Aorta (tissue), 5 donors: ENCODE data around the gene REC114. TPM values are rescaled to one million over a fixed set of nuclear protein-coding genes. Genes with fewer than 3 reads are reported as not detected.
"Not testable (repeated sequence)": the region's sequence is repeated elsewhere in the genome, so short reads cannot be mapped to it uniquely, and the experiment has no call there.

Experiments
- ATAC-seq: fragments of 200-7000 bp; cut with Tn5 transposase; one replicate; pipeline ENCODE4 v1.9.1; 2022; ENCODE audit warnings: moderate library complexity; ENCODE audit not compliant: low FRiP score
- DNase-seq, 2 donors: peaks; one replicate each; pipeline ENCODE4 v3.0.0-alpha.2; 2020
- H3K27ac ChIP-seq, 2 donors: one replicate each; pipeline ENCODE4 v1.5.1; 2013; ENCODE audit warnings: low read length in 2 of 2, mild to moderate bottlenecking in 2 of 2, moderate library complexity in 2 of 2, control low read depth in 1 of 2, inconsistent platforms in 1 of 2, low read depth in 1 of 2
- H3K27me3 ChIP-seq, 2 donors: one replicate each; pipeline ENCODE4 v1.6.1; 2013; ENCODE audit warnings: control low read depth in 1 of 2, low read length in 1 of 2, mild to moderate bottlenecking in 1 of 2, moderate library complexity in 1 of 2; ENCODE audit not compliant: insufficient read depth in 2 of 2, control insufficient read depth in 1 of 2
- H3K36me3 ChIP-seq, 2 donors: one replicate each; pipeline ENCODE4 v1.6.1; 2013; ENCODE audit warnings: control low read depth in 1 of 2, low read length in 1 of 2, mild to moderate bottlenecking in 1 of 2; ENCODE audit not compliant: insufficient read depth in 2 of 2, control insufficient read depth in 1 of 2
- H3K4me1 ChIP-seq, 2 donors: one replicate each; pipeline ENCODE4 v1.6.1; 2013; ENCODE audit warnings: low read length in 2 of 2, control low read depth in 1 of 2, mild to moderate bottlenecking in 1 of 2, moderate library complexity in 1 of 2; ENCODE audit not compliant: insufficient read depth in 2 of 2, control insufficient read depth in 1 of 2
- H3K4me3 ChIP-seq, 2 donors: one replicate each; pipeline ENCODE4 v1.5.1; 2013; ENCODE audit warnings: low read length in 2 of 2, control low read depth in 1 of 2, mild to moderate bottlenecking in 1 of 2
- H3K9me3 ChIP-seq: one replicate; pipeline ENCODE4 v1.6.1; 2013; ENCODE audit warnings: mild to moderate bottlenecking, low read length; ENCODE audit not compliant: control insufficient read depth
- WGBS, 2 donors: extraction: QIAGEN DNeasy Blood & Tissue Kit; methylation state at CpG; one replicate each; pipeline ENCODE4 v1.1.7; 2013; 5-methylcytosine and 5-hydroxymethylcytosine counted together
- intact Hi-C, 2 donors: fragments of 100-400 bp; cut with DNase I; formaldehyde crosslinking; loops; one replicate each; pipeline versions ENCODE4 v1.14.2 to v1.15.0; 2022
- polyA plus RNA-seq, 2 donors: library from polyadenylated mRNA; stranded (reverse); fragments of 200-250 nt; gene quantifications; one replicate each; pipeline ENCODE4 v1.2.3, GENCODE V29; 2013
- total RNA-seq, 2 donors: library from RNA; stranded (reverse); fragmentation: NEBNext Ultra II Directional; extraction: Animal tissue kit (Norgen Biotek cat#: 25700); gene quantifications; one replicate each; pipeline ENCODE4 v1.2.1, GENCODE V29; 2021
- donor health status: healthy with polysubstance abuse.
- donor health status: Bipolar disorder and iron deficiency.
- donor health status: DM: no; HTN: no; CAD: no.
- donor health status: DM: no; HTN: no; CAD: no.
- donor health status: DM: yes; HTN: yes; CAD: no.

The REC114 gene
- total and polyA plus RNA-seq, 4 donors: not detected

DNA sequence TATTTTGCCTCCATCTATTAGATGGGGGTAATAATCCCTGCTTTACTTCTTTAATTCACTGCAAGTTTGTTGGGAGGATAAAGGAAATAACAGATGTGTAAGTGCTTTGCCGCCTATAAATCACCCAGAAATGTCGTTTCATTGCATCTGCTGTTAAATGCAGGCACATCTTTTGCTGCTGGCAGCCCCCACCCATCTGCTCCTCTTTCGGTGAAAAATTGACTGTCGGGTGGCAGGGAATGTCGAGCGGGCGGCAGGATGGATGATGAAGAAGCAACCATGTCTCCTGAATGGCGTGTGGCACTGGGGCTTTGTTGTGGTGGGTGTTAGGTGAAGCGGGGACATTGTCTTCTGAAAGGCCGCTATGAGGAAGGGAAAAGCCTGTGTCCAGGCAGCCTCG, 543 bp upstream of the REC114 start:
- Histone ChIP-seq H3K4me3 (no peak overlapping the region), H3K9me3 (peaks cover 3% of the 10 kb centered on the region), H3K27ac (no peak overlapping the region), H3K4me1 (no peaks in the 10 kb centered on the region), H3K36me3 (no peaks in the 10 kb centered on the region), H3K27me3 (no peaks in the 10 kb centered on the region)
- WGBS, 2 donors: 80 to 90% methylated on average over 11 of the region's 11 CpGs
- no peak for DNase-seq
- no peak for ATAC-seq
- intact Hi-C loops: no loop called here

DNA sequence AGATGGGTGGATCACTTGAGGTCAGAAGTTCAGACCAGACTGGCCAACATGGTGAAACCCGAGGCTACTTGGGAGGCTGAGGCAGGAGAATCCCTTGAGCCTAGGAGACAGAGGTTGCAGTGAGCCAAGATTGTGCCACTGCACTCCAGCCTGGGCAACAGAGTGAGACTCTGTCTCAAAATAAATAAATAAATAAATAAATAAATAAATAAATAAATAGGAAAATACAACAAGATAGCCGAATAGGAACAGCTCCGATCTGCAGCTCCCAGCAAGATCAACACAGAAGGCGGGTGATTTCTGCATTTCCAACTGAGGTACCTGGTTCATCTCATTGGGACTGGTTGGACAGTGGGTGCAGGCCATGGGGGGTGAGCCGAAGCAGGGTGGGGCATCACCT, 4.5 kb downstream of the REC114 start:
- WGBS, 2 donors: 91 to 92% methylated on average over 5 of the region's 5 CpGs
- H3K27ac ChIP-seq, ATAC-seq, H3K4me3 ChIP-seq, H3K27me3 ChIP-seq, intact Hi-C loops, H3K9me3 ChIP-seq, H3K36me3 ChIP-seq, DNase-seq, H3K4me1 ChIP-seq: not testable (repeated sequence)

DNA sequence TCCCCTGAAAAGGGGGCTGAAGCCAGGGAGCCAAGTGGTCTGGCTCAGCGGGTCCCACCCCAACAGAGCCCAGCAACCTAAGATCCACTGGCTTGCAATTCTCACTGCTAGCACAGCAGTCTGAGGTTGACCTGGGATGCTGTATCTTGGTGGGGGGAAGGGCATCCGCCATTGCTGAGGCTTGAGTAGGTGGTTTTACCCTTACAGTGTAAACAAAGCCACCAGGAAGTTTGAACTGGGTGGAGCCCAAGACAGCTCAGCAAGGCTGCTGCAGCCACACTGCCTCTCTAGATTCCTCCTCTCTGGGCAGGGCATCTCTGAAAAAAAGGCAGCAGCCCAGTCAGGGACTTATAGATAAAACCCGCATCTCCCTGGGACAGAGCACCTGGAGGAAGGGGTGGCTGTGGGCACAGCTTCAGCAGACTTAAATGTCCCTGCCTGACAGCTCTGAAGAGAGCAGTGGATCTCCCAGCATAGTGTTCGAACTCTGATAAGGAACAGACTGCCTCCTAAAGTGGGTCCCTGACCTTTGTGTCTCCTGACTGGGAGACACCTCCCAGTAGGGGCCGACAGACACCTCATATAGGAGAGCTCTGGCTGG, 5.3 kb downstream of the REC114 start:
- ATAC-seq, H3K9me3 ChIP-seq, intact Hi-C loops, H3K36me3 ChIP-seq, H3K4me3 ChIP-seq, DNase-seq, H3K27me3 ChIP-seq, H3K4me1 ChIP-seq, H3K27ac ChIP-seq: not testable (repeated sequence)
- 75 to 91% methylated on average over 5 of the region's 5 CpGs for WGBS, 2 donors

DNA sequence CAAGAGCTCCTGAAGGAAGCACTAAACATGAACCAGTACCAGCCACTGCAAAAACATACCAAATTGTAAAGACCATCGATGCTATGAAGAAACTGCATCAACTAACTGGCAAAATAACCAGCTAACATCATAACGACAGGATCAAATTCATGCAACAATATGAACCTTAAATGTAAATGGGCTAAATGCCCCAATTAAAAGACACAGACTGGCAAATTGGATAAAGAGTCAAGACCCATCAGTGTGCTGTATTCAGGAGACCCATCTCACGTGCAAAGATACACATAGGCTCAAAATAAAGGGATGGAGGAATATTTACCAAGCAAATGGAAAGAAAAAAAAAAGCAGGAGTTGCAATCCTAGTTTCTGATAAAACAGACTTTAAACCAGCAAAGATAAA, 7.0 kb downstream of the REC114 start:
- WGBS, 2 donors: 61 to 80% methylated on average over 3 of the region's 3 CpGs
- H3K4me1 ChIP-seq, ATAC-seq, H3K27ac ChIP-seq, H3K36me3 ChIP-seq, intact Hi-C loops, H3K27me3 ChIP-seq, DNase-seq, H3K4me3 ChIP-seq, H3K9me3 ChIP-seq: not testable (repeated sequence)

DNA sequence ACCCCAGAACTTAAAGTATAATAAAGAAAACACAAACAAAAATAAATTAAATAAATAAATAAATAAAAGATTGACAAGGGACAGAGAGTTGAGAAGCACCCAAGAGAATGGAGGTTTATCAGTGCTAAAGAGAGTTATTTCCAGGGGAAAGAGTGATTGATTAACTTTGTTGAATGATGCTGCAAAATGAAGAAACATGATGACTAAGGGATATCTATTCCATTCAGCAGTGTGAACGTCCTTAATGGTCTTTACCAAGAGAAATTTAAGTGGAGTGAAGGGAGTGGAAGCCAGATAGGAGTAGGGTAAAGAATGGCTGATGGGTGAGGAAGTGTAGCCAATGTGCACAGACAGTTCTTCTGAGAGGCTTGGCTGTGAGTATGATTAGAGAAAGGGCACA, 11.1 kb downstream of the REC114 start:
- no peaks in the 10 kb centered on the region for H3K36me3 ChIP-seq
- no peak overlapping the region for H3K4me3 ChIP-seq
- intact Hi-C loops: no loop called here
- no peaks in the 10 kb centered on the region for H3K27me3 ChIP-seq
- WGBS, 2 donors: 16 to 20% methylated on average over 1 of the region's 1 CpG
- H3K4me1 ChIP-seq: no peaks in the 10 kb centered on the region
- no peak for DNase-seq
- H3K9me3 ChIP-seq: no peaks in the 10 kb centered on the region
- ATAC-seq: no peak
- H3K27ac ChIP-seq: no peak overlapping the region

DNA sequence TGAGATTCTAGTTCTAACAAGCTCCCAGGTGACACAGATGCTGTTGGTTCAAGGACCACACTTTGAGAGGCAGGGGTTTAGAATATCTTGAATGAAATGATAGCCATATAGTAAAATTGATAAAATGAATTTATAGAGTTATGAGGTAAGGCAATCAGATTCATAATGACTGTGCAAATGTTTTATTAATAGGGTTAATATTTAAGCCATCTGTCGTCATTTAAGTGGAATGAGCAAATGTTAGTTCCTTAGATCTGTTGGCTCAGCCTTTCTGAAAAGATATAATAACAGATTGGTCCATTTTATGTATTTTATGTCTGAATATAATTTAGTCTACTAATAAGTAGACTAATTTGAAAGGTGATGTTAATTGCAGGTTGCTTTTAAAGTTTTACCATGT, 12.9 kb downstream of the REC114 start:
- H3K27ac ChIP-seq: no peak overlapping the region
- WGBS, 2 donors: 71% methylated on average over 1 of the region's 1 CpG
- no peaks in the 10 kb centered on the region for H3K36me3 ChIP-seq
- no peaks in the 10 kb centered on the region for H3K4me1 ChIP-seq
- DNase-seq (no peak), ATAC-seq (no peak)
- no peaks in the 10 kb centered on the region for H3K27me3 ChIP-seq
- intact Hi-C loops: no loop called here
- H3K4me3 ChIP-seq: no peak overlapping the region
- H3K9me3 ChIP-seq: no peaks in the 10 kb centered on the region

DNA sequence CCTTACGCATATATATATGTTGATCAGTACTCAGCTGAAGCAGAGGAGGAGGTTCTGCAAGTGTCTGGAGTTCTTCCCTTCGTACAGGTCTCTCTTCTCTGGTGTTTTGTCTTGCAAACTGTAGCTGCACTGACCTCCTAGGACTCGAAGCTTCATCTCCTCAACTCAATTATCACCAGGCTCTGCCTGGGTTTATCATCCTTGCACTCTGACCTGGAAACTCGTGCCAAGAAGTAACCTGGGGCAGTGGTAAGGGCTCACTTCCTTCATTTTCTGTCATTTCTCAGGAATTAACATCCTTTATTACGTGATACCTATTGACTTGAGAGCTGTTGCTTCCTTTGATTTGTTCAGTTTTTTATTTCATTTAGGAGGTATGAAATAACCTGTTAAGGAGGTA, 14.4 kb downstream of the REC114 start:
- Histone ChIP-seq H3K9me3 (no peaks in the 10 kb centered on the region), H3K4me3 (no peak overlapping the region), H3K36me3 (no peaks in the 10 kb centered on the region), H3K27me3 (no peaks in the 10 kb centered on the region), H3K27ac (no peak overlapping the region), H3K4me1 (no peaks in the 10 kb centered on the region)
- intact Hi-C loops: no loop called here
- no peak for ATAC-seq
- DNase-seq: no peak
- 61 to 62% methylated on average over 5 of the region's 5 CpGs for WGBS, 2 donors

DNA sequence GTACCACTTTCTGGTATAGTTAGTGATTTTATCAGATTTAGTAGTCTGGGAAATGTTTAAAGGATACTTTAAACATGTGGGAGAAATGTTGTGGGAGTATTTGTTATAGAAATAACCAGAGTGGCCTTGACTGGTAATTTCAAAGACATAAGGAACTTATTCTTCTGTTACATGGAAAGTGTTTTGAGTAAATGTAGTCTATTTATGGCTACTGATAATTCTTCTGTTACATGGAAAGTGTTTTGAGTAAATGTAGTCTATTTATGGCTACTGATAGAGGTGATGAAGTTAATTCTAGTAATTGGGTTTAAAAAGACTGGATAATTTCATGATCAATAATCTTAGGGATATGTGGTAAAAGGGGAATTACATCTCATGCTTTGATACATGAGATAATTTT, 17.7 kb downstream of the REC114 start:
- intact Hi-C loops: no loop called here
- H3K27me3 ChIP-seq: no peaks in the 10 kb centered on the region
- no peak for DNase-seq
- no peaks in the 10 kb centered on the region for H3K36me3 ChIP-seq
- H3K4me1 ChIP-seq: no peaks in the 10 kb centered on the region
- no peaks in the 10 kb centered on the region for H3K9me3 ChIP-seq
- H3K4me3 ChIP-seq: no peak overlapping the region
- no peak overlapping the region for H3K27ac ChIP-seq
- no peak for ATAC-seq

DNA sequence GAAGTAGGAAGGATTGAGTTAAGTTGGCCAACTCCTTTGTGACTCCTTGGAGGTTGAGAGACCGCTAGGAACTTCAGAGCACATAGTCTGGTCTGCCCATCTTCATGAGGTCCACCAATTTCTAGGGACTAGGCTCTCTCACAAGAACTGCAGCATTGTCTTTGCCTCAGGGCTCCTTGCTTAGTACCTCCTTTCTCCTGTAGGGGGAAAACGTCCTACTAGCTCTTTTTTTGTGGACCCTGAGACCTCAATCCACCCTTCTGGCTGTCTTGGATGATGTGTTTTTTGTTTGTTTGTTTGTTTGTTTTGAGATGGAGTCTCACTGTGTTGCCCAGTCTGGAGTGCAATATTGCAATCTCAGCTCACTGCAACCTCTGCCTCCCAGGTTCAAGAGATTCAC, 21.6 kb downstream of the REC114 start:
- H3K27ac ChIP-seq: no peak overlapping the region
- no peak overlapping the region for H3K4me3 ChIP-seq
- no peaks in the 10 kb centered on the region for H3K36me3 ChIP-seq
- intact Hi-C loops: no loop called here
- no peaks in the 10 kb centered on the region for H3K9me3 ChIP-seq
- 43 to 46% methylated on average over 2 of the region's 2 CpGs for WGBS, 2 donors
- DNase-seq: no peak
- no peaks in the 10 kb centered on the region for H3K4me1 ChIP-seq
- no peaks in the 10 kb centered on the region for H3K27me3 ChIP-seq
- ATAC-seq: no peak
